WTC11 (cell line): ENCODE data around the gene ARSJ.
"Not testable (repeated sequence)": the region's sequence is repeated elsewhere in the genome, so short reads cannot be mapped to it uniquely, and the experiment has no call there.

Source experiments
- ARID4B ChIP-seq: sonication (generic); formaldehyde crosslinking; IDR thresholded peaks from 2 replicates; pipeline ENCODE4 v1.8.0; 2023; ENCODE audit warnings: missing genetic modification reagents, mild to moderate bottlenecking, borderline replicate concordance
- ATF6 ChIP-seq: sonication (generic); formaldehyde crosslinking; IDR thresholded peaks from 2 replicates; pipeline ENCODE4 v1.8.1; 2023; ENCODE audit warnings: mild to moderate bottlenecking, missing genetic modification reagents
- CTCF ChIP-seq: fragments of 200-600 bp; IDR thresholded peaks from 2 replicates; pipeline ENCODE4 v1.8.0; 2022; ENCODE audit warnings: antibody characterized with exemption
- FOXJ3 ChIP-seq: sonication (generic); formaldehyde crosslinking; IDR thresholded peaks from 2 replicates; pipeline ENCODE4 v1.9.0; 2021; ENCODE audit warnings: missing genetic modification reagents, mild to moderate bottlenecking, borderline replicate concordance
- TEAD1 ChIP-seq: sonication (generic); formaldehyde crosslinking; IDR thresholded peaks from 2 replicates; pipeline ENCODE4 v1.8.0; 2022; ENCODE audit warnings: mild to moderate bottlenecking, missing genetic modification reagents
- USF2 ChIP-seq: sonication (generic); formaldehyde crosslinking; IDR thresholded peaks from 2 replicates; pipeline ENCODE4 v1.8.1; 2023; ENCODE audit warnings: mild to moderate bottlenecking, missing genetic modification reagents, moderate library complexity

- TF ChIP-seq CTCF; ATF6 (CRISPR knock-in tag); USF2; TEAD1 (CRISPR knock-in tag); FOXJ3 (CRISPR knock-in tag); ARID4B: not testable (repeated sequence)
Measured at GRCh38 chr4:114004483-114005226, 25.2 kb upstream of the ARSJ start.
